ENCODE measurements around the gene FRAT2.

FRAT2 gene

DNA sequence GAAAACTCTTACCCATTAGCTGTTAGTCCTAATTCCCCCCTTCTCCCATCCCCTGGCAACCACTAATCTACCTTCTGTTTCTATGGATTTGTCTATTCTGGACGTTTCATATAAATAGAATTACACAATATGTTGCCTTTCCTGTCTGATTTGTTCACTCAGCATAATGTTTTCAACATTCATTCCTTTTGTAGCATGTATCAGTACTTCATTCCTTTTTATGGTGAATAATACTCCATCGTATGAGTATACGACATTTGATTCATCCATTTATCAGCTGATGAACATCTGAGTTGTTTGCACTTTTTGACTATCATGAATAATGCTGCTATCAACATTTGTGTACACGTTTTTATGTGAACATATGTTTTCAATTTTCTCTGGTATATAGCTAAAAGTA lies 19.9 kb downstream of the FRAT2 start:
- no peak for DNase-seq (ENCODE audit: low spot score)
- TF ChIP-seq, protein P1, sequence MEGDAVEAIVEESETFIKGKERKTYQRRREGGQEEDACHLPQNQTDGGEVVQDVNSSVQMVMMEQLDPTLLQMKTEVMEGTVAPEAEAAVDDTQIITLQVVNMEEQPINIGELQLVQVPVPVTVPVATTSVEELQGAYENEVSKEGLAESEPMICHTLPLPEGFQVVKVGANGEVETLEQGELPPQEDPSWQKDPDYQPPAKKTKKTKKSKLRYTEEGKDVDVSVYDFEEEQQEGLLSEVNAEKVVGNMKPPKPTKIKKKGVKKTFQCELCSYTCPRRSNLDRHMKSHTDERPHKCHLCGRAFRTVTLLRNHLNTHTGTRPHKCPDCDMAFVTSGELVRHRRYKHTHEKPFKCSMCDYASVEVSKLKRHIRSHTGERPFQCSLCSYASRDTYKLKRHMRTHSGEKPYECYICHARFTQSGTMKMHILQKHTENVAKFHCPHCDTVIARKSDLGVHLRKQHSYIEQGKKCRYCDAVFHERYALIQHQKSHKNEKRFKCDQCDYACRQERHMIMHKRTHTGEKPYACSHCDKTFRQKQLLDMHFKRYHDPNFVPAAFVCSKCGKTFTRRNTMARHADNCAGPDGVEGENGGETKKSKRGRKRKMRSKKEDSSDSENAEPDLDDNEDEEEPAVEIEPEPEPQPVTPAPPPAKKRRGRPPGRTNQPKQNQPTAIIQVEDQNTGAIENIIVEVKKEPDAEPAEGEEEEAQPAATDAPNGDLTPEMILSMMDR (IDR thresholded peaks at IDR 0.05; ENCODE audit: extremely low read depth, missing control alignments): no peak

DNA sequence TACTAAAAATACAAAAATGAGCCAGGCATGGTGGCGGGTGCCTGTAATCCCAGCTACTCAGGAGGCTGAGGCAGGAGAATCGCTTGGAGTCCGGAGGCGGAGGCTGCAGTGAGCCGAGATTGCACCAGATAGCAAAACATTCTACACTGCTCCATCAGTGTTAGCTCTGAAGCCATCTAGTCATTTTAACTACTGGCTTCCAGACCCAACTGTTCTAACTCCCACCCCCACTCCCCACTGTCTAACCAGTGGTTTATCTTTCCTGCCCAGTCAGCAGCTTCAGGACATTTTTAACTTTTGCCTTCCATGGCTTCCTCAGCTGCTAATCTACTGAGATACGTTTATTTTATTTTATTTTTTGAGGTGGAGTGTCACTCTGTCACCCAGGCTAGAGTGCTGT lies 21.6 kb downstream of the FRAT2 start:
- TF ChIP-seq, protein P1 (IDR thresholded peaks at IDR 0.05; ENCODE audit: extremely low read depth, missing control alignments): no peak
- DNase-seq (ENCODE audit: low spot score): no peak

DNA sequence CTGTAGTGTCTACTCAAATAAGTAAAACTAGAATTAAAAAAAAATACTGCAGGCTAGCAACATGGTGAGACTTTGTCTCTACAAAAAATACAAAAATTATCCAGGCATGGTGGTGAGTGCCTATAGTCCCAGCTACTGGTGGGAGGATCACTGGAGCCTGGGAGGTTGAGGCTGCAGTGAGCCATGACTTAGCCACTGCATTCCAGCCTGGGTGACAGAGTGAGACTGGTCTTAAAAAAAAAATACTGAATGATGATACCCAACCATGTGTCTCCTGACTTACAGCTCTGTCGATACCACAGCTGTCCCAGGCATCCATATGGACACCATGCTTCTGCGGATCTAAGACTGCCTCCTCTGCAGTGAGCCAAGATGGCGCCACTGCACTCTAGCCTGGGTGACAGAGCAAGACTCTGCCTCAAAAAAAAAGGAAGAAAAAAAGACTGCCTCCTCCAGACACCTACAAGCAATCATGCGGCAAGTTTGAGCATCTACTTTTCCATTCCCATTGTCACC lies 23.4 kb downstream of the FRAT2 start:
- no peak for DNase-seq (ENCODE audit: low spot score)
- TF ChIP-seq, protein P1 (IDR thresholded peaks at IDR 0.05; ENCODE audit: extremely low read depth, missing control alignments): no peak

DNA sequence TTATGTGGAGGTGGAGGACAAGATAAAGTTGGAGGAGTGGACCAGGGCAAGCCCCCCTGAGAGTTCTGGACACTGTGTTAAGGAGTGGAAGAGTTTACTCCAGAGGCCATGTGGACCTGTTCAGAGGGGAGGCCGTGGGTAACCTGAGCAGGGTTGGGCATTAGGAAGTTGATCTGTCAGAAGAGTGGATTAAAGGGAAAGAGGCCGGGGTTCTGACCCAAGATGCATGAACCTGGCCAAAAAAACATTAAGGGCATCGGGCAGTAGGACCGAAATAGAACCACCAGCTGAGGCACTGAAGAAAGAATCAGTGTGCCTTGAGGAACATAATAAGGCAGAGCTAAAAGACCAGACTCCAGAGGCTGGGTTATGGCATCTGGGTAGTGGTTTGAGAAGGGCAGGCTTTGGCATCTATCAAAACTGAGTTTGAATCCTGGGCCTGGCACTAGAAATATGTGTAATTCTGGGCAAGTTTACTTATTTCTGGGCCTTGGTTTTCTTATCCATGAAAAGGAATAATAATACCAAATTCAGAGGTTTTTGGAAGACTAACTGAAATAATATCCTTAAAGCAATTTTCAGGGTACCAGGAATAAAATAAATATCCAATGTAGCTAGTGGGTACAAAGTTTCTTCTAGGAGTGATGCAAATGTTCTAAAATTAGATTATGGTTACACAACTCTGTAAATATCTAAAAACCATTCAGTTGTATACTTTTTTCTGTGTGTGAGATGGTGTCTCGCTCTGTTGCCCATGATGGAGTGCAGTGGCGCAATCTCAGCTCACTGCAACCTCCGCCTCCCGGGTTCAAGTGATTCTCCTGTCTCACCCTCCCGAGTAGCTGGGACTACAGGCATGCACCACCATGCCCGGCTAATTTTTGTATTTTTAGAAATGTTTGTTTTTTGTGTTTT lies 26.4 kb downstream of the FRAT2 start:
- no peak for DNase-seq (ENCODE audit: low spot score)
- TF ChIP-seq, protein P1 (IDR thresholded peaks at IDR 0.05; ENCODE audit: extremely low read depth, missing control alignments): no peak

DNA sequence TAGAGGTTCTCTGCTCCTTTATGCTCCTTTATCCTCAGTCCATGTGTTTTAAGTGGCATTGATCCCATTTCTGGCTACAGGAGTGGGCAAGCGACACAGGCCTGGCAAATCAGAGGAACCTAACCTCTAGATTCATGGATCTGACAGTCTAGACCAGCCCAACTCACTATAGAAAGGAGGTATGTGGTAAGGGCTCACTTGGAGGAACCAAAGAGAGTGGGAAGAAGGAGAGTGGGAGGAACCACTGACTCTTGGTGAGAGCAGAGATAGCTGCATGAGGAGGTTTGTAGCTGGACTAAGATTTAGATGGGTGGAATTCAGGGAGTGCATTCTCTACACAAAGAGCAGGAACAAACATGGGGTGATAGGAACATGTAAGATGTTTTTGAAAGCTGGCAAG lies 27.1 kb downstream of the FRAT2 start:
- TF ChIP-seq, protein P1 (IDR thresholded peaks at IDR 0.05; ENCODE audit: extremely low read depth, missing control alignments): no peak
- DNase-seq (ENCODE audit: low spot score): no peak

DNA sequence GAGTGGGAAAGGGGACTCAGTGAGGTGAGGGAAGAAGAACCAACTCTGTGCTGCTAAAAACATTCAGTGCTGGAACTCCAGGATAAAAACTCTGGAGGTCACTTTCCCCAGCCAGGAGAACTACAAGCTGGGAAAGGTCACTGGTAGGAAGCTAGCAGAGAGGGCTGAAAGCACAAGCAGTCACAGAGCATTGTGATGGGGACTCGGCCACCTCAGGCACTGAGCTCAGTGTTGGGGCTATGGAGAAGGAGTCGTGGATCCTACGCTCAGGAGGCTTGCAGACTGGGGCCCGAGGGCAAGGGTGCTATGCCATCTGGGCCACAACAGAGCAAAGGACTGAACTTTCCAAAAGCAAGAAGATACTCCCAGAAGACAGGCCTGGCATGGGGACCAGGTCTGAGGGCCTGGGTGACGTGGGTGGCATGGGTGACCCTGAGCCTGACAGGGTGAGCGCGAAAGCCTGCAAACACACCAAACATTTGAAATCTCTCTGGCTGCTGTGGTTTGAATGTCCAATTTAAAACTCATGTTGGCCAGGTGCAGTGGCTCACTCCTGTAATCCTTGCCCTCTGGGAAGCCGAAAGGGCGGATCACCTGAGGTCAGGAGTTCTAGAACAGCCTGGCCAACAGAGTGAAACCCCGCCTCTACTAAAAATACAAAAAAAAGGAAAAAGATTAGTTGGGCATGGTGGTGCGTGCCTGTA lies 32.3 kb downstream of the FRAT2 start:
- no peak for DNase-seq (ENCODE audit: low spot score)
- TF ChIP-seq, protein P1 (IDR thresholded peaks at IDR 0.05; ENCODE audit: extremely low read depth, missing control alignments): no peak

DNA sequence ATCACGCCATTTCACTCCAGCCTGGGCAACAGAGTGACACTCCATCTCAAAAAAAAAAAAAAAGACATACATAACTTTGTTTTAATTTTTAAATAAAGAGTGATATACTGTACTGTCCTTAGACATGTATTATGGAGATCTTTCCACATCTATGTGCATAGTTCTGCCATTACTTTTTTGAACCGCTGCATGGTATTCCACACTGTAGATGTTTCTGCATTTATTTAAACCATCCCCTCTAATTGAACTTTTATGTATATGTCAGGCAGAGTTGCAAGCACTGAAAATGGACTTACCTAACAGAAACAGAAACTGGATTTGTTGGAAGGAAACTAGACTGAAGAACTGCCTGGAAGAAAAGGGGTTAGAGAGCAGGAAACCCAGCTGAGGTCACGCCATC lies 33.5 kb downstream of the FRAT2 start:
- no peak for DNase-seq (ENCODE audit: low spot score)
- TF ChIP-seq, protein P1 (IDR thresholded peaks at IDR 0.05; ENCODE audit: extremely low read depth, missing control alignments): no peak

Measured in GM20000 (cell line).